Renal cortical epithelial cell (primary cell): ENCODE measurements around the gene GCKR. TPM values are rescaled to one million over a fixed set of nuclear protein-coding genes. Genes with fewer than 3 reads are reported as not detected.
"Not testable (repeated sequence)": the region's sequence is repeated elsewhere in the genome, so short reads cannot be mapped to it uniquely, and the experiment has no call there.

Experiments used
- DNase-seq: peaks from one replicate; pipeline ENCODE4 v3.0.0-alpha.2; 2011; ENCODE audit warnings: low read depth
- total RNA-seq: library from RNA; depleted of rRNA; stranded (reverse); fragments of >200 nt; gene quantifications from 2 replicates; pipeline ENCODE4 v1.2.3, GENCODE V29; 2014

The GCKR gene
- total RNA-seq, 1 donor from 2014 or later = 1.6 TPM

DNA sequence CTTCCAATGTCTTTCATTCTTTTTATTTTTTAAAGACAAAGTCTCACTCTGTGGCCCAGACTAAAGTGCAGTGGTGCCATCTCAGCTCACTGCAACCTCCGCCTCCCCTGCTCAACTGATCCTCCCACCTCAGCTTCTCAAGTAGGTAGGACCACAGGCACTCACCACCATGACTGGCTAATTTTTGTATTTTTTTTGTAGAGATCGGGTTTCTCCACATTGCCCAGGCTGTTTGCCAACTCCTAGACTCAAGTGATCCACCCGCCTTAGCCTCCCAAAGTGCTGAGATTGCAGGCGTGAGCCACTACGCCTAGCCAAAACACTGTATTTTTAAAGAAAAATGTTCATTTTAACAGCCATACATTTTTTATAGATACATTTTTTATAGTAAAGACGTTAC, 12.7 kb downstream of the GCKR start:
- no peak for DNase-seq

- DNase-seq = no peak
These were observed 21.6 kb downstream of the GCKR start for GRCh38 chr2:27518113-27518781.

DNA sequence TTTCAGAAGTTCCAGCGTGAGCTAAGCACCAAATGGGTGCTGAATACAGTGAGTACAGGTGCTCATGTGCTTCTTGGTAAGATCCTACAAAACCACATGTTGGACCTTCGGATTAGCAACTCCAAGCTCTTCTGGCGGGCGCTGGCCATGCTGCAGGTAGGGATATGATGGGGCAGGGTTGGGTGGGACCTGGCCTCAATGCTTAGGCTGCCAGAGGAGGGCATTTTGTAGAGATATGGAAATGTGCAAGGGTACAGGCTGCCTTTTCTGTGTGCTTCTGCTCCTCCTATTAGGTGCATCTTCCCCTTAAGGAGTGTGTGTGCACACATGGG, 22.1 kb downstream of the GCKR start:
- DNase-seq = no peak

GRCh38 chr2:27520316-27520715, 23.7 kb downstream of the GCKR start:
- DNase-seq = no peak

- DNase-seq = no peak
These were observed 25.8 kb downstream of the GCKR start for GRCh38 chr2:27522400-27522945.

GRCh38 chr2:27527182-27527581, 30.5 kb downstream of the GCKR start:
- peak; percentile 19 for DNase-seq

- no peak for DNase-seq
These were observed 35.3 kb downstream of the GCKR start for GRCh38 chr2:27531983-27532382.

- no peak for DNase-seq
These were observed 40.6 kb downstream of the GCKR start for GRCh38 chr2:27537287-27537686.

DNA sequence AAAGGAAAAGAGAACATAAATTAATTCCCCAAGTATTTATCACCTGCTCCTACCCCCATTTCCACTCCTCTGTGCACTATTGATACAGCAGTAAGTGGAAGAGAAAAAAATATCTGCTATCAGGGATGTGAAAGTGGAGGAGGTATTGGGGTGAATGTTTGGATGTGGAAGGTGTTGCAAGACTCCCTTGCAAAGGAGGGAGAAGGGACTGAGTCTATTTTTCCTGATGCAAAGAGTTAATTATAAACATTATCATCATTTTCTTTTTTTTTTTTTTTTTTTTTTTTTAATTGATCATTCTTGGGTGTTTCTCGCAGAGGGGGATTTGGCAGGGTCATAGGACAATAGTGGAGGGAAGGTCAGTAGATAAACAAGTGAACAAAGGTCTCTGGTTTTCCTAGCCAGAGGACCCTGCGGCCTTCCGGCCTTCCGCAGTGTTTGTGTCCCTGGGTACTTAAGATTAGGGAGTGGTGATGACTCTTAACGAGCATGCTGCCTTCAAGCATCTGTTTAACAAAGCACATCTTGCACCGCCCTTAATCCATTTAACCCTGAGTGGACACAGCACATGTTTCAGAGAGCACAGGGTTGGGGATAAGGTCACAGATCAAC, 42.3 kb downstream of the GCKR start:
- DNase-seq = not testable (repeated sequence)

DNA sequence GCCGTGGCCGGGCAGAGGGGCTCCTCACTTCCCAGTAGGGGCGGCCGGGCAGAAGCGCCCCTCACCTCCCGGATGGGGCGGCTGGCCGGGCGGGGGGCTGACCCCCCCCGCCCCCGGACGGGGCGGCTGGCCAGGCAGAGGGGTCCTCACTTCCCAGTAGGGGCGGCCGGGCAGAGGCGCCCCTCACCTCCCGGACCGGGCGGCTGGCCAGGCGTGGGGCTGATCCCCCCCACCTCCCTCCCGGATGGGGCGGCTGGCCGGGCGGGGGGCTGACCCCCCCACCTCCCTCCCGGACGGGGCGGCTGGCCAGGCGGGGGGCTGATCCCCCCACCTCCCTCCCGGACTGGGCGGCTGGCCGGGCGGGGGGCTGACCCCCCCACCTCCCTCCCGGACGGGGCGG, 43.0 kb downstream of the GCKR start:
- not testable (repeated sequence) for DNase-seq

DNA sequence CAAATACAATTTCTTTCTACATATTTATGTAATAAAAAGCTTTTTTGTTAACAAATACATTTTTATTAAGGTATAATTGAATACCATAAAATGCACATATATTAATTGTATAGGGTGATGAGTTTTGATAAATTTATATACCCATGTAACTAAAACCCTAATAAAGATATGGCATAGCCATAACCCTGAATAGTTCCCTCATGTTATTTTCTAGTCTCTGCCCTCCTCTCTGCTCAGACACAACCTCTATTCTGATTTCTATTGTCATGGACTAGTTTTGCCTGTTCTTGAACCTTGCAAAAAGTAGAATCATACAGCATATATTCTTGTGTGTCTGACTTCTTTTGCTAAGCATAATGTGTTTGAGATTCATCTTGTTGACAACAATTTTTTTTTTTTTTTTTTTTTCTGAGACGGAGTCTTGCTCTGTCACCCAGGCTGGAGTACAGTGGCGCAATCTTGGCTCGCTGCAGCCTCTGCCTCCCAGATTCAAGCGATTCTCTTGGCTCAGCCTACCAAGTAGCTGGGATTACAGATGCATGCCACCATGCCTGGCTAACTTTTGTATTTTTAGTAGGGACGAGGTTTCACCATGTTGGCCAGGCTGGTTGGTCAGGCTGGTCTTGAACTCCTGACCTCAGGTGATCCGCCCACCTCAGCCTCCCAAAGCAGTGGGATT, 47.6 kb downstream of the GCKR start:
- DNase-seq = no peak

- peak; percentile 27 for DNase-seq
These were observed 48.9 kb downstream of the GCKR start for GRCh38 chr2:27545348-27546141.

GRCh38 chr2:27549303-27549702, 52.7 kb downstream of the GCKR start:
- DNase-seq = no peak

DNA sequence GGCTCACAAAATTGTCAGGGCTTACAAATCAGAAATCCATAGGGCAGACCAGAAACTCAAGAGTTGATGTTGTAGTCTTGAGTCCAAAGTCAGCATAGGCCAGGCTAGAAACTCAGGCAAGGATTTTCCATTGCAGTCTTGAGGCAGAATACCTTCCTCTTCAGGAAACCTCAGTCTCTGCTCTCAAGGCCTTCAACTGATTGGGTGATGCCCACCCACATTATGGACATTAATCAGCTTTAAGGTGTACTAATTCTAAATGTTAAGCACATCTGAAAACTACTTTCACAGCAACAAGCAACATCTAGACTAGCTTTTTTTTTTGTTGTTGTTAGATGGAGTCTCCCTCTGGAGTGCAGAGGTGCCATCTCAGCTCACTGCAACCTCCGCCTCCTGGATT, 54.9 kb downstream of the GCKR start:
- no peak for DNase-seq

GRCh38 chr2:27552941-27553340, 56.3 kb downstream of the GCKR start:
- DNase-seq = no peak

DNA sequence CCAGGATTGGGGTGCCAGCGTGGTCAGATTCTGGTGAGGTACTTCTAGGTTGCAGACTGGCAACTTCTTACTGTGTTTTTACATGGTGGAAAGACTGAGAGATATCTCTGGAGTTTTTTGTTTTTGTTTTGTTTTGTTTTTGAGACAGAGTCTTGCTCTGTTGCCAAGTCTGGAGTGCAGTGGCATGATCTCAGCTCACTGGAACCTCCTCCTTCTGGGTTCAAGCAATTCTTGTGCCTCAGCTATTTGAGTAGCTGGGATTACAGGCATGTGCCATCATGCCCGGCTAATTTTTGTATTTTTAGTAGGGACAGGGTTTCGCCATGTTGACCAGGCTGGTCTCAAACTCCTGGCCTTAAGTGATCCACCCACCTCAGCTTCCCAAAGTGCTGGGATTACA, 57.8 kb downstream of the GCKR start:
- DNase-seq = not testable (repeated sequence)

- DNase-seq = no peak
These were observed 62.6 kb downstream of the GCKR start for GRCh38 chr2:27559228-27559627.

- no peak for DNase-seq
These were observed 64.4 kb downstream of the GCKR start for GRCh38 chr2:27561060-27561459.

GRCh38 chr2:27566628-27567027, 70.0 kb downstream of the GCKR start:
- DNase-seq = peak; percentile 54

DNA sequence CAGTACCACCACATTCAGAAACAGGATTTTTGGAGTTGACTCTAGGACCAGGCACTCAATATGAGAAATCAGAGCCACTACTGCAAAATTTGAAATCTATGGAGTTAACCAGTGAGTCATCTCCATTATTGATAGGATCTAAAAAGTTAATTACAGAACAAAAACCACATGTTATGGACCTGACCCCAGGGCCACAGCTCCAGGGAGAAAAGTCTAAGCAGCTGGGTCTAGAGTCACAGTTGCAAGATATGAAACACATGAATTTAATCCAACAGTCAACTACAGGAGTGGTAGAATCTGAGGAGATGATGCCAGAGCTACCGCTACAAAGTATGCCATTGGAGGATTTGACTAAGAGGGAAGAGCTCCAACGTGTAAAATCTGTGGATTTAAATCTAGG, 72.8 kb downstream of the GCKR start:
- DNase-seq = no peak

DNA sequence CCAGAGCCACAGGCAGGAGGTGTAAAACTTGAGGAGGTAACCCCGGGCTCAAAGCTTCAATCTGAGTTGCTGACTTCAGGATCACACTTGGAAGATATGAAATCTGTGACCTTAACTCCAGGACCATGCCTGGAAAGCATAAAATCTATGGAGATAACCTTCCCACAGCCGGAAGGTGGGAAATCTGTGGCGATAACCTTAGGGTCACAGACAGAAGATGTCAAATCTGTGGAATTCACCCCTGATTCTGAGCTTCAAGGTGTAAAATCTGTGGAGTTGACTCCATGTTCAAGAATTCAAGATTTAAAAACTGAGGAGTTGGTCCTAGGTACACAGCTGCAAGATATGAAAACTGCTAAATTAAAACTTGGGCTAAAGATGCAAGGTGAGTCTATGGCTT, 74.6 kb downstream of the GCKR start:
- DNase-seq = no peak

DNA sequence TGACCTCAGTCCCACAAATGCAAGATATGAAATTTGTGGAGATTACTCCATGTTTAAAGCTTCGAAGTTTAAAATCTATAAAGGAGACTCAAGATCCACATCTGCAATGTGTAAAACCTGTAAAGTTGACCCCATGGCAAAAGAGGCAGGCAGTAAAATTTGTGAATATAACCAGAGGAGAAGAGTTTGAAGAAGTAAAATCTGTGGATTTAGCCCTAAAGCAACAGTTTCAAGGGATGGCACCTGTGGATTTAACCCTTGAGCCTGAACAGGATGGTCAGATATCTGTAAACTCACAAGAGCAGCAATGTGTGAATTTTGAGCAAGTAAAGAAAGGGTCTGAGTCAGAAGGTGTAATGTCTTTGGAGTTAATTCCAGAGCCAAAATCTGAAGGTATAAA, 75.0 kb downstream of the GCKR start:
- DNase-seq = no peak
